HCT116 (cell line): ENCODE measurements around the gene AP5Z1. TPM values are rescaled to one million over a fixed set of nuclear protein-coding genes. Genes with fewer than 3 reads are reported as not detected.

Source experiments
- ATAC-seq: fragments of 200-7000 bp; cut with Tn5 transposase; 2 replicates; pipeline ENCODE4 v1.9.1; 2020; ENCODE audit warnings: mild to moderate bottlenecking, moderate library complexity
- BruUV-seq: library from RNA; stranded (reverse); fragments of 400-500 nt; replicated peaks from 2 replicates; lab custom pipeline; 2021; lab: Mats Ljungman, UMichigan
- CTCF ChIA-PET: fragments of 300-600 bp; sonication (Branson Sonifier 250); formaldehyde crosslinking; loops from one replicate; lab custom pipeline; 2021; ENCODE audit warnings: antibody characterized with exemption; lab: Charles Lee
- POLR2A ChIA-PET: fragments of 300-600, 350-600 bp; sonication (Branson Sonifier 250); formaldehyde crosslinking; loops from one replicate; lab custom pipeline; 2021; ENCODE audit warnings: antibody characterized with exemption; lab: Charles Lee
- RAD21 ChIA-PET, 2 experiments: fragments of 300-600 bp; sonication (Branson Sonifier 250); formaldehyde crosslinking; loops; one replicate each; lab custom pipeline; 2023; ENCODE audit warnings: low total read pairs in 2 of 2; ENCODE audit not compliant: uncharacterized antibody in 2 of 2, unreplicated experiment in 2 of 2, low non-redundant PET in 1 of 2; lab: Charles Lee
- DNase-seq: peaks from one replicate; pipeline ENCODE4 v3.0.0-alpha.2; 2010; ENCODE audit warnings: low read depth, low spot score
- H2AFZ ChIP-seq: fragments of 200-600 bp; shearing (Covaris generic), sonication (generic); 2 replicates; pipeline ENCODE4 v1.6.1; 2017; ENCODE audit warnings: low read depth, mixed run types, mixed read lengths, antibody characterized with exemption, low read length; ENCODE audit not compliant: poor library complexity, severe bottlenecking
- H3K27ac ChIP-seq: 2 replicates; pipeline ENCODE4 v1.5.1; 2012; ENCODE audit warnings: low read depth, low read length
- H3K27me3 ChIP-seq: fragments of 200-600 bp; sonication (generic); 2 replicates; pipeline ENCODE4 v1.6.1; 2016; ENCODE audit warnings: mixed run types, low read length, mixed read lengths; ENCODE audit not compliant: insufficient read depth
- H3K36me3 ChIP-seq, 2 experiments: fragments of 200-500 bp in 1 of 2; fragments of 200-600 bp in 1 of 2; sonication (Bioruptor generic) in 1 of 2; sonication (generic) in 1 of 2; 2 replicates each; pipeline versions ENCODE4 v1.5.1 to v1.6.1; 2014 to 2016; ENCODE audit warnings: low read length in 2 of 2, inconsistent platforms in 1 of 2, mixed read lengths in 1 of 2, mixed run types in 1 of 2; ENCODE audit not compliant: insufficient read depth in 2 of 2, control insufficient read depth in 1 of 2
- H3K4me1 ChIP-seq, 2 experiments: fragments of 200-600 bp in 1 of 2; sonication (generic) in 1 of 2; 2 replicates each; pipeline versions ENCODE4 v1.5.1 to v1.6.1; 2012 to 2017; ENCODE audit warnings: low read length in 2 of 2, inconsistent platforms in 1 of 2, mild to moderate bottlenecking in 1 of 2, mixed read lengths in 1 of 2, mixed run types in 1 of 2, moderate library complexity in 1 of 2; ENCODE audit not compliant: insufficient read depth in 2 of 2, control insufficient read depth in 1 of 2
- H3K4me2 ChIP-seq: fragments of 200-600 bp; sonication (generic); 2 replicates; pipeline ENCODE4 v1.6.1; 2017; ENCODE audit warnings: mixed run types, low read length, mixed read lengths
- H3K4me3 ChIP-seq, 2 experiments: fragments of 200-600 bp in 1 of 2; sonication (generic) in 1 of 2; replicated peaks in 1 of 2; 2 replicates each; pipeline ENCODE4 v1.5.1; 2011 to 2016; ENCODE audit warnings: low read length in 2 of 2, control low read depth in 1 of 2, low read depth in 1 of 2, mild to moderate bottlenecking in 1 of 2, mixed read lengths in 1 of 2, mixed run types in 1 of 2
- H3K79me2 ChIP-seq: fragments of 200-600 bp; sonication (generic); 2 replicates; pipeline ENCODE4 v1.6.1; 2017; ENCODE audit warnings: mild to moderate bottlenecking, mixed run types, low read length, moderate library complexity, mixed read lengths; ENCODE audit not compliant: insufficient read depth
- H3K9ac ChIP-seq: fragments of 200-600 bp; sonication (generic); 2 replicates; pipeline ENCODE4 v1.6.1; 2016; ENCODE audit warnings: low read length, mixed read lengths
- H3K9me2 ChIP-seq: fragments of 200-600 bp; sonication (generic), shearing (Covaris generic); 2 replicates; pipeline ENCODE4 v1.6.1; 2017; ENCODE audit warnings: mixed run types, mild to moderate bottlenecking, moderate library complexity; ENCODE audit not compliant: insufficient read depth
- H3K9me3 ChIP-seq, 2 experiments: fragments of 200-500 bp in 1 of 2; fragments of 200-600 bp in 1 of 2; sonication (Bioruptor generic) in 1 of 2; sonication (generic) in 1 of 2; 2 replicates each; pipeline ENCODE4 v1.6.1; 2014 to 2017; ENCODE audit warnings: low read length in 2 of 2, mixed read lengths in 2 of 2, inconsistent platforms in 1 of 2, low read depth in 1 of 2, mild to moderate bottlenecking in 1 of 2, mixed run types in 1 of 2, moderate library complexity in 1 of 2; ENCODE audit not compliant: control insufficient read depth in 1 of 2, insufficient read depth in 1 of 2
- H4K20me1 ChIP-seq: fragments of 200-600 bp; sonication (generic), shearing (Covaris generic); 2 replicates; pipeline ENCODE4 v1.6.1; 2017; ENCODE audit warnings: mixed run types, mild to moderate bottlenecking, moderate library complexity; ENCODE audit not compliant: insufficient read depth
- ELF1 ChIP-seq: IDR thresholded peaks from 2 replicates; pipeline ENCODE4 v1.6.1; 2012; ENCODE audit warnings: low read depth, borderline replicate concordance
- EZH2phosphoT487 ChIP-seq: fragments of 200-600 bp; IDR thresholded peaks from 2 replicates; pipeline ENCODE4 v1.6.1; 2018; ENCODE audit warnings: antibody characterized with exemption, borderline replicate concordance
- POLR2AphosphoS5 ChIP-seq: IDR thresholded peaks from 2 replicates; pipeline ENCODE4 v1.6.1; 2011; ENCODE audit warnings: mild to moderate bottlenecking, low read depth, low read length, moderate library complexity
- SP1 ChIP-seq: IDR thresholded peaks from 2 replicates; pipeline ENCODE4 v1.6.1; 2012; ENCODE audit warnings: low read depth
- SRF ChIP-seq: IDR thresholded peaks from 2 replicates; pipeline ENCODE4 v1.6.1; 2012; ENCODE audit warnings: low read depth
- ZFX ChIP-seq: fragments of 450-650 bp; IDR thresholded peaks from 2 replicates; pipeline ENCODE4 v1.6.1; 2017
- ZNF274 ChIP-seq: fragments of 200-500 bp; sonication (Bioruptor generic); IDR thresholded peaks from 2 replicates; pipeline ENCODE4 v1.6.1; 2014; ENCODE audit warnings: mild to moderate bottlenecking, low read depth, low read length, inconsistent platforms
- intact Hi-C: fragments of 100-400 bp; cut with micrococcal nuclease; formaldehyde crosslinking; loops from 2 replicates; pipeline ENCODE4 v1.10.0; 2022
- total RNA-seq: library from RNA; stranded (reverse); gene quantifications from one replicate; pipeline ENCODE4 v1.2.1, GENCODE V29; 2021; ENCODE audit not compliant: unreplicated experiment
- TF ChIP-seq, protein P1 (sequence below): IDR thresholded peaks from 2 replicates; pipeline ENCODE4 v1.6.1; 2012; ENCODE audit warnings: low read depth

Gene AP5Z1
- total RNA-seq, 1 experiment from 2014 or later, result 23.2 TPM

GRCh38 chr7:4744391-4745264 lies 30.8 kb upstream of the AP5Z1 start (continued):
- TF ChIP-seq SP1, result no peak; the same call in 1 of the 2 replicates
- TF ChIP-seq SRF, result peak; percentile 98
- no peak for TF ChIP-seq EZH2phosphoT487
- no peak for TF ChIP-seq ZFX
- TF ChIP-seq ZNF274, result no peak

GRCh38 chr7:4745265-4745919 lies 30.0 kb upstream of the AP5Z1 start:
- peaks cover 8 to 14% of the 10 kb centered on the region in 2 experiments; a peak in 2 of 4 replicates for H3K36me3 ChIP-seq
- peaks cover 90% of the 10 kb centered on the region for H3K79me2 ChIP-seq
- no peaks in the 10 kb centered on the region for H3K9me2 ChIP-seq
- ATAC-seq (no peak), DNase-seq (no peak)
- intact Hi-C loops, result loop anchor here (2.0 kb wide), 2 partner anchors 61 to 105 kb away; no protein-coding TSS in a partner anchor
- H3K9ac ChIP-seq, result peak overlapping the region; percentile 33
- H3K4me3 ChIP-seq, result peak overlapping the region in 1 of 2 experiments; percentile 23; a peak in 3 of 4 replicates
- no peak overlapping the region for H2AFZ ChIP-seq
- ChIA-PET CTCF (no interaction called here), RAD21 (no interaction called here), POLR2A (interaction anchor here (1.4 kb wide), 1 partner anchor 9 kb away, joined by 3 read pairs; no protein-coding TSS in a partner anchor)
- H3K4me1 ChIP-seq, result peaks cover 19 to 30% of the 10 kb centered on the region in 2 experiments
- no TSS peak for BruUV-seq
- TF ChIP-seq POLR2AphosphoS5 (peak; percentile 1; the same call in 1 of the 2 replicates), ELF1 (no peak)
- TF ChIP-seq, protein P1, sequence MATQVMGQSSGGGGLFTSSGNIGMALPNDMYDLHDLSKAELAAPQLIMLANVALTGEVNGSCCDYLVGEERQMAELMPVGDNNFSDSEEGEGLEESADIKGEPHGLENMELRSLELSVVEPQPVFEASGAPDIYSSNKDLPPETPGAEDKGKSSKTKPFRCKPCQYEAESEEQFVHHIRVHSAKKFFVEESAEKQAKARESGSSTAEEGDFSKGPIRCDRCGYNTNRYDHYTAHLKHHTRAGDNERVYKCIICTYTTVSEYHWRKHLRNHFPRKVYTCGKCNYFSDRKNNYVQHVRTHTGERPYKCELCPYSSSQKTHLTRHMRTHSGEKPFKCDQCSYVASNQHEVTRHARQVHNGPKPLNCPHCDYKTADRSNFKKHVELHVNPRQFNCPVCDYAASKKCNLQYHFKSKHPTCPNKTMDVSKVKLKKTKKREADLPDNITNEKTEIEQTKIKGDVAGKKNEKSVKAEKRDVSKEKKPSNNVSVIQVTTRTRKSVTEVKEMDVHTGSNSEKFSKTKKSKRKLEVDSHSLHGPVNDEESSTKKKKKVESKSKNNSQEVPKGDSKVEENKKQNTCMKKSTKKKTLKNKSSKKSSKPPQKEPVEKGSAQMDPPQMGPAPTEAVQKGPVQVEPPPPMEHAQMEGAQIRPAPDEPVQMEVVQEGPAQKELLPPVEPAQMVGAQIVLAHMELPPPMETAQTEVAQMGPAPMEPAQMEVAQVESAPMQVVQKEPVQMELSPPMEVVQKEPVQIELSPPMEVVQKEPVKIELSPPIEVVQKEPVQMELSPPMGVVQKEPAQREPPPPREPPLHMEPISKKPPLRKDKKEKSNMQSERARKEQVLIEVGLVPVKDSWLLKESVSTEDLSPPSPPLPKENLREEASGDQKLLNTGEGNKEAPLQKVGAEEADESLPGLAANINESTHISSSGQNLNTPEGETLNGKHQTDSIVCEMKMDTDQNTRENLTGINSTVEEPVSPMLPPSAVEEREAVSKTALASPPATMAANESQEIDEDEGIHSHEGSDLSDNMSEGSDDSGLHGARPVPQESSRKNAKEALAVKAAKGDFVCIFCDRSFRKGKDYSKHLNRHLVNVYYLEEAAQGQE, result no peak
- peak overlapping the region; percentile 42; the same call in 1 of the 2 replicates for H3K27ac ChIP-seq
- H3K27me3 ChIP-seq, result no peaks in the 10 kb centered on the region
- H4K20me1 ChIP-seq, result peaks cover 6% of the 10 kb centered on the region; the same call in 1 of the 2 replicates
- H3K9me3 ChIP-seq, result no peaks in the 10 kb centered on the region
- H3K4me2 ChIP-seq, result peak overlapping the region; percentile 58
